ENCODE data around the gene PREPL. TPM values are rescaled to one million over a fixed set of nuclear protein-coding genes. Genes with fewer than 3 reads are reported as not detected.

Gene PREPL
- total and polyA plus RNA-seq, 2 experiments from 2014 or later = 16.5 to 49.0 TPM

- TF ChIP-seq, protein P1, sequence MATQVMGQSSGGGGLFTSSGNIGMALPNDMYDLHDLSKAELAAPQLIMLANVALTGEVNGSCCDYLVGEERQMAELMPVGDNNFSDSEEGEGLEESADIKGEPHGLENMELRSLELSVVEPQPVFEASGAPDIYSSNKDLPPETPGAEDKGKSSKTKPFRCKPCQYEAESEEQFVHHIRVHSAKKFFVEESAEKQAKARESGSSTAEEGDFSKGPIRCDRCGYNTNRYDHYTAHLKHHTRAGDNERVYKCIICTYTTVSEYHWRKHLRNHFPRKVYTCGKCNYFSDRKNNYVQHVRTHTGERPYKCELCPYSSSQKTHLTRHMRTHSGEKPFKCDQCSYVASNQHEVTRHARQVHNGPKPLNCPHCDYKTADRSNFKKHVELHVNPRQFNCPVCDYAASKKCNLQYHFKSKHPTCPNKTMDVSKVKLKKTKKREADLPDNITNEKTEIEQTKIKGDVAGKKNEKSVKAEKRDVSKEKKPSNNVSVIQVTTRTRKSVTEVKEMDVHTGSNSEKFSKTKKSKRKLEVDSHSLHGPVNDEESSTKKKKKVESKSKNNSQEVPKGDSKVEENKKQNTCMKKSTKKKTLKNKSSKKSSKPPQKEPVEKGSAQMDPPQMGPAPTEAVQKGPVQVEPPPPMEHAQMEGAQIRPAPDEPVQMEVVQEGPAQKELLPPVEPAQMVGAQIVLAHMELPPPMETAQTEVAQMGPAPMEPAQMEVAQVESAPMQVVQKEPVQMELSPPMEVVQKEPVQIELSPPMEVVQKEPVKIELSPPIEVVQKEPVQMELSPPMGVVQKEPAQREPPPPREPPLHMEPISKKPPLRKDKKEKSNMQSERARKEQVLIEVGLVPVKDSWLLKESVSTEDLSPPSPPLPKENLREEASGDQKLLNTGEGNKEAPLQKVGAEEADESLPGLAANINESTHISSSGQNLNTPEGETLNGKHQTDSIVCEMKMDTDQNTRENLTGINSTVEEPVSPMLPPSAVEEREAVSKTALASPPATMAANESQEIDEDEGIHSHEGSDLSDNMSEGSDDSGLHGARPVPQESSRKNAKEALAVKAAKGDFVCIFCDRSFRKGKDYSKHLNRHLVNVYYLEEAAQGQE (IDR thresholded peaks at IDR 0.05; ENCODE audit: unreplicated experiment) = no peak
- TF ChIP-seq ZNF114 (CRISPR knock-in tag; IDR thresholded peaks at IDR 0.05) = no peak
- no peak for TF ChIP-seq NANOG (IDR thresholded peaks at IDR 0.05; ENCODE audit: borderline replicate concordance)
- TF ChIP-seq, protein P2, sequence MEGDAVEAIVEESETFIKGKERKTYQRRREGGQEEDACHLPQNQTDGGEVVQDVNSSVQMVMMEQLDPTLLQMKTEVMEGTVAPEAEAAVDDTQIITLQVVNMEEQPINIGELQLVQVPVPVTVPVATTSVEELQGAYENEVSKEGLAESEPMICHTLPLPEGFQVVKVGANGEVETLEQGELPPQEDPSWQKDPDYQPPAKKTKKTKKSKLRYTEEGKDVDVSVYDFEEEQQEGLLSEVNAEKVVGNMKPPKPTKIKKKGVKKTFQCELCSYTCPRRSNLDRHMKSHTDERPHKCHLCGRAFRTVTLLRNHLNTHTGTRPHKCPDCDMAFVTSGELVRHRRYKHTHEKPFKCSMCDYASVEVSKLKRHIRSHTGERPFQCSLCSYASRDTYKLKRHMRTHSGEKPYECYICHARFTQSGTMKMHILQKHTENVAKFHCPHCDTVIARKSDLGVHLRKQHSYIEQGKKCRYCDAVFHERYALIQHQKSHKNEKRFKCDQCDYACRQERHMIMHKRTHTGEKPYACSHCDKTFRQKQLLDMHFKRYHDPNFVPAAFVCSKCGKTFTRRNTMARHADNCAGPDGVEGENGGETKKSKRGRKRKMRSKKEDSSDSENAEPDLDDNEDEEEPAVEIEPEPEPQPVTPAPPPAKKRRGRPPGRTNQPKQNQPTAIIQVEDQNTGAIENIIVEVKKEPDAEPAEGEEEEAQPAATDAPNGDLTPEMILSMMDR (conservative IDR thresholded peaks at IDR 0.05; ENCODE audit: low read depth in 2 of 2) = no peak
- TF ChIP-seq CREB1 (CRISPR knock-in tag; IDR thresholded peaks at IDR 0.05; ENCODE audit: low read depth) = no peak
- TF ChIP-seq EZH2 (IDR thresholded peaks at IDR 0.05; ENCODE audit: low read depth, unreplicated experiment) = no peak
- no peak for TF ChIP-seq ZNF331 (CRISPR knock-in tag; IDR thresholded peaks at IDR 0.05; ENCODE audit: low read depth)
- no peak for TF ChIP-seq JUNB (IDR thresholded peaks at IDR 0.05; ENCODE audit: unreplicated experiment)
These were observed 71.0 kb downstream of the PREPL start (continued) for GRCh38 chr2:44290261-44290660.

DNA sequence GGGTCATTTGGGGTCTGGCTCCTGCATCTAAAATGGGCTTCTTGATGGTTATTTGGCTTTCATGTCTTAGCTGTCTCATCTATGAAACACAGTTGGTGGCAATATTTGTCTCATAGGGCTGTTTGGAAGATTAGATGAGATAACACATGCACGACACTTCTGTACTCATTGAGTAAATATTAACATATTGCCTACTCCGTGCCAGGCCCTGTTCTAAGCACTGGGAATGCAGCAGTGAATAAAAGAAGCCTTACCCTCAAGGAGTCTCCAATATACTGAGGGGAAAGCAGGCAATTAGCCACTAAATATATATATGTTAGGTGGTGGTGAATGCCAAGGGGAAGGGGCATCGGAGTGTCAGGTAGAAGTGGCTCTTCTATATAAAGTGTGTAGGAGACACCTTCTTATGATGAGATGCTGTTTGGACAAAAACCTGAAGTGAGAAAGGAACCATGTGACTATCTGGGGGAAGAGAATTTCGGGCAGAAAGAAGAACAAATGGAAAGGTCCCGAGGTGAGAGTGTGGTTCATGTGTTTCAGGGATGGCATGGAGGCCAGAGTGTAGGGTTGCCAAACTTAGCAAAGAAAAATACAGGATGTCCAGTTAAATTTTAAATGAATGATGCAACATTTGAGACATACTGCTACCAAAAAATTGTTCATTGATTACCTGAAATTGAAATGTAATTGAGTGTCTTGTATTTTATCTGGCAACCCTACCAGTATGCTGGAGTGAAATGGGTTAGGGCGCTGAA lies 74.2 kb downstream of the PREPL start:
- no peaks in the 10 kb centered on the region for H3K27me3 ChIP-seq (ENCODE audit: insufficient read depth)
- no peak overlapping the region for H3K27ac ChIP-seq (ENCODE audit: low read depth)
- no peaks in the 10 kb centered on the region for H4K20me1 ChIP-seq (replicated peaks; ENCODE audit: insufficient read depth)
- no peak overlapping the region for H2AFZ ChIP-seq
- no peak for DNase-seq (ENCODE audit: low spot score)
- no peaks in the 10 kb centered on the region for H3K36me3 Mint-ChIP-seq (ENCODE audit: low read depth)
- no peak for ATAC-seq
- H3K36me3 ChIP-seq (ENCODE audit: insufficient read depth) = no peaks in the 10 kb centered on the region
- H3F3A ChIP-seq (replicated peaks; ENCODE audit: low read depth) = no peaks in the 10 kb centered on the region
- H3K4me2 ChIP-seq = no peak overlapping the region
- H3K27ac Mint-ChIP-seq = peak overlapping the region; percentile 26; the same call in 1 of the 2 replicates
- no peaks in the 10 kb centered on the region for H3K9me2 ChIP-seq (ENCODE audit: insufficient read depth)
- peaks cover 3% of the 10 kb centered on the region for H3K27me3 Mint-ChIP-seq (ENCODE audit: insufficient read depth, low read depth, poor library complexity)
- peaks cover 10% of the 10 kb centered on the region; the same call in 1 of the 2 replicates for H3K4me1 ChIP-seq (ENCODE audit: insufficient read depth)
- no peak overlapping the region for H3K4me3 Mint-ChIP-seq
- no peaks in the 10 kb centered on the region for H3K9me3 Mint-ChIP-seq
- no peak overlapping the region for H3K4me3 ChIP-seq
- no peaks in the 10 kb centered on the region for H3K79me2 ChIP-seq (replicated peaks; ENCODE audit: insufficient read depth)
- peaks cover 17% of the 10 kb centered on the region; the same call in 2 of the 3 replicates for H3K4me1 Mint-ChIP-seq
- TF ChIP-seq EZH2 (IDR thresholded peaks at IDR 0.05; ENCODE audit: low read depth, unreplicated experiment) (no peak), ZNF462 (CRISPR knock-in tag; IDR thresholded peaks at IDR 0.05) (no peak), NANOG (IDR thresholded peaks at IDR 0.05; ENCODE audit: borderline replicate concordance) (no peak), ZNF331 (CRISPR knock-in tag; IDR thresholded peaks at IDR 0.05; ENCODE audit: low read depth) (no peak), ZNF114 (CRISPR knock-in tag; IDR thresholded peaks at IDR 0.05) (no peak), POLR2AphosphoS5 (IDR thresholded peaks at IDR 0.05; ENCODE audit: low read depth) (no peak), JUNB (IDR thresholded peaks at IDR 0.05; ENCODE audit: unreplicated experiment) (no peak)
- TF ChIP-seq, protein P3, sequence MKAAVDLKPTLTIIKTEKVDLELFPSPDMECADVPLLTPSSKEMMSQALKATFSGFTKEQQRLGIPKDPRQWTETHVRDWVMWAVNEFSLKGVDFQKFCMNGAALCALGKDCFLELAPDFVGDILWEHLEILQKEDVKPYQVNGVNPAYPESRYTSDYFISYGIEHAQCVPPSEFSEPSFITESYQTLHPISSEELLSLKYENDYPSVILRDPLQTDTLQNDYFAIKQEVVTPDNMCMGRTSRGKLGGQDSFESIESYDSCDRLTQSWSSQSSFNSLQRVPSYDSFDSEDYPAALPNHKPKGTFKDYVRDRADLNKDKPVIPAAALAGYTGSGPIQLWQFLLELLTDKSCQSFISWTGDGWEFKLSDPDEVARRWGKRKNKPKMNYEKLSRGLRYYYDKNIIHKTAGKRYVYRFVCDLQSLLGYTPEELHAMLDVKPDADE (IDR thresholded peaks at IDR 0.05) = no peak
